ENCODE results near the gene RGS5. TPM values are rescaled to one million over a fixed set of nuclear protein-coding genes. Genes with fewer than 3 reads are reported as not detected.
A peak's percentile ranks its signal among the peaks of the same experiment; 100 is the strongest.

Gene RGS5
- total and polyA plus RNA-seq, 2 experiments from 2014 or later: 23.4 to 48.3 TPM

DNA sequence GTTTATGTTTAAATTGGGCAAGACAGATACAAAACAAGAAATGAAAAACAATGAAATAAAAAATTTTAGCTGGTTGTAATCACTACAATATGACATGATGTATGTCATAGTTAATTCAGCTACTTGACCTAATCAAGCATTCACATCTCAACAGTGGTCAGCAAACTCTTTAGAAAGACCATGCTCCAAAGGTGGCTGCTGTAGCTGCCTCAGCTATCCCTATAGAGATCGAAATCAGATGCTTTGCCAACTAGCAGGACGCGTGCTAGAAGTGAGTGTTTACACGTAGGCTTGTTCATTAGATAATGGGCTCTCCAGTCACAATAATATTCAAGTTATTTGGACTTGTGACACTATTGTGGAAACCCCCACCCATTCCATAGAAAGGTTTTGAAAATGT is 25.9 kb downstream of the RGS5 start (continued):
- no peak for TF ChIP-seq ZNF114 (CRISPR knock-in tag; IDR thresholded peaks at IDR 0.05)
- TF ChIP-seq, protein P1, sequence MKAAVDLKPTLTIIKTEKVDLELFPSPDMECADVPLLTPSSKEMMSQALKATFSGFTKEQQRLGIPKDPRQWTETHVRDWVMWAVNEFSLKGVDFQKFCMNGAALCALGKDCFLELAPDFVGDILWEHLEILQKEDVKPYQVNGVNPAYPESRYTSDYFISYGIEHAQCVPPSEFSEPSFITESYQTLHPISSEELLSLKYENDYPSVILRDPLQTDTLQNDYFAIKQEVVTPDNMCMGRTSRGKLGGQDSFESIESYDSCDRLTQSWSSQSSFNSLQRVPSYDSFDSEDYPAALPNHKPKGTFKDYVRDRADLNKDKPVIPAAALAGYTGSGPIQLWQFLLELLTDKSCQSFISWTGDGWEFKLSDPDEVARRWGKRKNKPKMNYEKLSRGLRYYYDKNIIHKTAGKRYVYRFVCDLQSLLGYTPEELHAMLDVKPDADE (IDR thresholded peaks at IDR 0.05): no peak
- TF ChIP-seq STAT1 (IDR thresholded peaks at IDR 0.05; ENCODE audit: unreplicated experiment): no peak
- TF ChIP-seq EZH2phosphoT487 (IDR thresholded peaks at IDR 0.05; ENCODE audit: unreplicated experiment): no peak

DNA sequence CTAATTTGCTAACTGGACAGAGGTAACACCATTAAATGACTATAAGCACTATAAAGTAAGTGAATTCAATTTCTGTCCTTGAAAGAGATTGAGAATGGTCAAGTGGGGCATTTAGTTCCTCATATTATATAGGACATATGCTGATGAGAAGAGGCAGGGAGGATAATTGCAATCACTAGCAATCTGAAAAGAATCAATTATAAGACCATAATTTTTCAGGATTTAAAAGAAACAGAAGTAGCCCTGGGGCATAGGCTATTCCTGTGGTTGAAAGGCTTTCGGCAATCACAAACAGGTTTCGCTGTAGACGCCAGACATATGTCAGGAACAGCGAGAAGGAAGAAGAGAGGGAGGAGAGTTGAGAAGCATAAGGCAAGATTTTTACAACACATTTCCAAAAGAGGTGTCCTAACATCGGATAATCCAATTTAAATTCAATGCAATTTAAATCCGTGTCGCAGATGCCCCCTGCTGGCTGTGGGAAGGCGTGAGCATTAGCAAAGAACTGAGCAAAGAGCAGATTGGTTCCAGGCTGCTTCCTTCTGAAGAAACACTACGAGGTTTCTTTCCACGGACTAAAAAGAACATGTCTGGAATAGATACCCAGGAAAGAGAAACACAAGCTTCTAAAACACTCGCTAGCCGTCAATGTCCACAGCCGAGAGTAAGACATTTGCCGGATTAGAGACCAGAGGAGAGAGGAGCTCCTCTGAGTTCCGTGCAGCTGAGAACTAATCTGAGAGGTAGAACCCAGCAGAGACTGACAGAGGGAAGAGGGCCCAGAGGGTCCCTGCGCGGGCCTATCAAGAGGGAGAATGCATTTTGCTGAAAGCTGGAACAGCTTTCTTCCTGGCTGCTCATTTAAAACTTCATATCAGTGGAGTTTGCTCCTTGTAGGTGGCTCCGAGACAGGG is 27.9 kb downstream of the RGS5 start:
- H3K27me3 ChIP-seq (ENCODE audit: insufficient read depth): no peaks in the 10 kb centered on the region
- Mint-ChIP-seq H3K36me3 (ENCODE audit: low read depth) (no peaks in the 10 kb centered on the region), H3K9me3 (no peaks in the 10 kb centered on the region), H3K4me3 (no peak overlapping the region), H3K27ac (peak overlapping the region; percentile 40; the same call in 1 of the 2 replicates), H3K4me1 (peaks cover 9% of the 10 kb centered on the region; the same call in 2 of the 3 replicates), H3K27me3 (ENCODE audit: insufficient read depth, low read depth, poor library complexity) (no peaks in the 10 kb centered on the region)
- no peaks in the 10 kb centered on the region for H4K20me1 ChIP-seq (replicated peaks; ENCODE audit: insufficient read depth)
- ATAC-seq (peak; percentile 81), DNase-seq (ENCODE audit: low spot score) (peak; percentile 88)
- H3K4me2 ChIP-seq: no peak overlapping the region
- H3K4me1 ChIP-seq (ENCODE audit: insufficient read depth): no peaks in the 10 kb centered on the region
- peak overlapping the region; percentile 85 for H2AFZ ChIP-seq
- no peaks in the 10 kb centered on the region for H3K79me2 ChIP-seq (replicated peaks; ENCODE audit: insufficient read depth)
- H3F3A ChIP-seq (replicated peaks; ENCODE audit: low read depth): no peaks in the 10 kb centered on the region
- no peak for TF ChIP-seq ZNF114 (CRISPR knock-in tag; IDR thresholded peaks at IDR 0.05)
- TF ChIP-seq, protein P2, sequence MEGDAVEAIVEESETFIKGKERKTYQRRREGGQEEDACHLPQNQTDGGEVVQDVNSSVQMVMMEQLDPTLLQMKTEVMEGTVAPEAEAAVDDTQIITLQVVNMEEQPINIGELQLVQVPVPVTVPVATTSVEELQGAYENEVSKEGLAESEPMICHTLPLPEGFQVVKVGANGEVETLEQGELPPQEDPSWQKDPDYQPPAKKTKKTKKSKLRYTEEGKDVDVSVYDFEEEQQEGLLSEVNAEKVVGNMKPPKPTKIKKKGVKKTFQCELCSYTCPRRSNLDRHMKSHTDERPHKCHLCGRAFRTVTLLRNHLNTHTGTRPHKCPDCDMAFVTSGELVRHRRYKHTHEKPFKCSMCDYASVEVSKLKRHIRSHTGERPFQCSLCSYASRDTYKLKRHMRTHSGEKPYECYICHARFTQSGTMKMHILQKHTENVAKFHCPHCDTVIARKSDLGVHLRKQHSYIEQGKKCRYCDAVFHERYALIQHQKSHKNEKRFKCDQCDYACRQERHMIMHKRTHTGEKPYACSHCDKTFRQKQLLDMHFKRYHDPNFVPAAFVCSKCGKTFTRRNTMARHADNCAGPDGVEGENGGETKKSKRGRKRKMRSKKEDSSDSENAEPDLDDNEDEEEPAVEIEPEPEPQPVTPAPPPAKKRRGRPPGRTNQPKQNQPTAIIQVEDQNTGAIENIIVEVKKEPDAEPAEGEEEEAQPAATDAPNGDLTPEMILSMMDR (conservative IDR thresholded peaks at IDR 0.05; ENCODE audit: low read depth in 2 of 2): peak; percentile 84 to 88
- no peaks in the 10 kb centered on the region for H3K36me3 ChIP-seq (ENCODE audit: insufficient read depth)
- H3K27ac ChIP-seq (ENCODE audit: low read depth): no peak overlapping the region
- no peaks in the 10 kb centered on the region for H3K9me2 ChIP-seq (ENCODE audit: insufficient read depth)
- H3K4me3 ChIP-seq: no peak overlapping the region

- no peak for DNase-seq (ENCODE audit: low spot score)
- no peak for ATAC-seq
- Mint-ChIP-seq H3K27ac (no peak overlapping the region), H3K4me1 (peaks cover 10% of the 10 kb centered on the region; the same call in 2 of the 3 replicates), H3K4me3 (no peak overlapping the region), H3K27me3 (ENCODE audit: insufficient read depth, low read depth, poor library complexity) (no peaks in the 10 kb centered on the region), H3K9me3 (no peaks in the 10 kb centered on the region), H3K36me3 (ENCODE audit: low read depth) (no peaks in the 10 kb centered on the region)
- Histone ChIP-seq H3F3A (replicated peaks; ENCODE audit: low read depth) (no peaks in the 10 kb centered on the region), H3K9me2 (ENCODE audit: insufficient read depth) (no peaks in the 10 kb centered on the region), H3K36me3 (ENCODE audit: insufficient read depth) (no peaks in the 10 kb centered on the region), H3K27me3 (ENCODE audit: insufficient read depth) (no peaks in the 10 kb centered on the region), H3K4me3 (no peak overlapping the region), H3K4me1 (ENCODE audit: insufficient read depth) (no peaks in the 10 kb centered on the region), H3K4me2 (no peak overlapping the region), H3K27ac (ENCODE audit: low read depth) (no peak overlapping the region), H4K20me1 (replicated peaks; ENCODE audit: insufficient read depth) (no peaks in the 10 kb centered on the region), H2AFZ (no peak overlapping the region), H3K79me2 (replicated peaks; ENCODE audit: insufficient read depth) (no peaks in the 10 kb centered on the region)
- no peak for TF ChIP-seq ZNF331 (CRISPR knock-in tag; IDR thresholded peaks at IDR 0.05; ENCODE audit: low read depth)
- TF ChIP-seq CREB1 (CRISPR knock-in tag; IDR thresholded peaks at IDR 0.05; ENCODE audit: low read depth): no peak
- TF ChIP-seq ZNF462 (CRISPR knock-in tag; IDR thresholded peaks at IDR 0.05): no peak
Observed at GRCh38 chr1:163173121-163173520, 29.6 kb downstream of the RGS5 start.
